A549 (cell line): ENCODE data around the gene CD84. TPM values are rescaled to one million over a fixed set of nuclear protein-coding genes. Genes with fewer than 3 reads are reported as not detected.

Experiments
- ATAC-seq, 2 experiments: fragments of 200-7000 bp in 1 of 2; fragments of >200 bp in 1 of 2; cut with Nextera tagmentation in 1 of 2; cut with Tn5 transposase in 1 of 2; 3 replicates each; pipeline versions ENCODE4 v1.8.0 to v1.9.1; 2018 to 2020; ENCODE audit warnings: mild to moderate bottlenecking in 1 of 2, moderate library complexity in 1 of 2
- CTCF ChIA-PET: fragments of 300-600 bp; sonication (Branson Sonifier 250); formaldehyde crosslinking; extraction: SDS; loops from one replicate; lab custom pipeline; 2021; ENCODE audit warnings: antibody characterized with exemption, inconsistent platforms; lab: Yijun Ruan, JAX
- POLR2A ChIA-PET: fragments of 350-600 bp; formaldehyde crosslinking; extraction: SDS; loops from one replicate; lab custom pipeline; 2021; ENCODE audit warnings: antibody characterized with exemption, inconsistent platforms; lab: Yijun Ruan, JAX
- DNase-seq, 2 experiments: peaks; one replicate each; pipeline versions ENCODE4 v3.0.0 to v3.0.0-alpha.2; 2011 to 2016; ENCODE audit warnings: low read depth in 1 of 2, low spot score in 1 of 2
- FAIRE-seq: peaks from 2 replicates; lab custom pipeline; 2011; peaks lifted over from hg19 to GRCh38; lab: Jason Lieb, UNC
- H3K27ac ChIP-seq, 2 experiments: fragments of >200 bp; sonication (Bioruptor Twin); formaldehyde crosslinking; 3 replicates each; pipeline ENCODE4 v1.5.1; 2016 to 2017
- H3K4me1 ChIP-seq: fragments of >200 bp; sonication (Bioruptor Twin); formaldehyde crosslinking; 3 replicates; pipeline ENCODE4 v1.6.1; 2016
- H3K4me2 ChIP-seq: fragments of >200 bp; sonication (Bioruptor Twin); formaldehyde crosslinking; 3 replicates; pipeline ENCODE4 v1.6.1; 2016
- H3K4me3 ChIP-seq: fragments of >200 bp; sonication (Bioruptor Twin); formaldehyde crosslinking; 3 replicates; pipeline ENCODE4 v1.5.1; 2016
- H3K9me3 ChIP-seq: fragments of >200 bp; sonication (Bioruptor Twin); formaldehyde crosslinking; 3 replicates; pipeline ENCODE4 v1.6.1; 2016
- CBX2 ChIP-seq: fragments of 200-600 bp; sonication (generic); IDR thresholded peaks from 2 replicates; pipeline ENCODE4 v1.6.1; 2016; ENCODE audit warnings: low read depth, mild to moderate bottlenecking, borderline replicate concordance
- CBX8 ChIP-seq: fragments of 200-600 bp; sonication (generic); IDR thresholded peaks from 2 replicates; pipeline ENCODE4 v1.6.1; 2016
- FOXS1 ChIP-seq: fragments of 250-450 bp; sonication (Bioruptor Pico); IDR thresholded peaks from 2 replicates; pipeline ENCODE4 v1.5.0; 2020; ENCODE audit warnings: mild to moderate bottlenecking, moderate library complexity
- GATA3 ChIP-seq: IDR thresholded peaks from 2 replicates; pipeline ENCODE4 v1.6.1; 2012; ENCODE audit warnings: borderline replicate concordance
- HEYL ChIP-seq: fragments of 250-450 bp; sonication (Bioruptor Pico); IDR thresholded peaks from 2 replicates; pipeline ENCODE4 v1.8.0; 2021; ENCODE audit warnings: mild to moderate bottlenecking, moderate library complexity
- HOXB5 ChIP-seq: fragments of 250-450 bp; sonication (Bioruptor Pico); IDR thresholded peaks from 2 replicates; pipeline ENCODE4 v1.5.0; 2020; ENCODE audit warnings: mild to moderate bottlenecking, moderate library complexity
- JUN ChIP-seq, 2 experiments: fragments of >200 bp; sonication (Bioruptor Twin); formaldehyde crosslinking; IDR thresholded peaks; 2 replicates in 1 of 2; 3 replicates in 1 of 2; pipeline ENCODE4 v1.6.1; 2016 to 2017
- KDM5A ChIP-seq: fragments of 200-600 bp; sonication (generic); IDR thresholded peaks from 2 replicates; pipeline ENCODE4 v1.6.1; 2016; ENCODE audit warnings: antibody characterized with exemption, mild to moderate bottlenecking
- MAZ ChIP-seq: fragments of 150-350 bp; IDR thresholded peaks from 2 replicates; pipeline ENCODE4 v1.6.1; 2014; ENCODE audit warnings: antibody characterized with exemption, low read depth, low read length, borderline replicate concordance
- MYC ChIP-seq: IDR thresholded peaks from 2 replicates; pipeline ENCODE4 v1.6.1; 2012; ENCODE audit warnings: mild to moderate bottlenecking, inconsistent platforms, low read length, improper control_type of control experiment, borderline replicate concordance
- NFE2L2 ChIP-seq: fragments of 150-350 bp; conservative IDR thresholded peaks from 2 replicates; pipeline ENCODE4 v1.6.1; 2014; ENCODE audit warnings: low read length
- PHF8 ChIP-seq: fragments of 200-600 bp; sonication (generic); IDR thresholded peaks from 2 replicates; pipeline ENCODE4 v1.6.1; 2016; ENCODE audit warnings: low read depth, mild to moderate bottlenecking, antibody characterized with exemption, moderate library complexity, borderline replicate concordance
- POLR2A ChIP-seq: IDR thresholded peaks from 2 replicates; pipeline ENCODE4 v1.6.1; 2012; ENCODE audit warnings: mild to moderate bottlenecking, low read length
- RNF2 ChIP-seq: fragments of 200-600 bp; sonication (generic); IDR thresholded peaks from 2 replicates; pipeline ENCODE4 v1.6.1; 2016; ENCODE audit warnings: low read depth, mild to moderate bottlenecking, antibody characterized with exemption, moderate library complexity, borderline replicate concordance
- SMC3 ChIP-seq: fragments of >200 bp; sonication (Bioruptor Twin); formaldehyde crosslinking; IDR thresholded peaks from 3 replicates; pipeline ENCODE4 v1.6.1; 2018; ENCODE audit warnings: inconsistent platforms
- TP53 ChIP-seq: fragments of 250-450 bp; sonication (Bioruptor Pico); IDR thresholded peaks from 2 replicates; pipeline ENCODE4 v1.5.0; 2021; ENCODE audit warnings: mild to moderate bottlenecking, moderate library complexity
- ZFP36 ChIP-seq: fragments of 450-650 bp; IDR thresholded peaks from 2 replicates; pipeline ENCODE4 v1.6.1; 2014; ENCODE audit warnings: borderline replicate concordance; ENCODE audit not compliant: partially characterized antibody
- WGBS: methylation state at CpG from one replicate; pipeline ENCODE4 v1.1.6; 2017; ENCODE audit errors: missing lambda C conversion rate; 5-methylcytosine and 5-hydroxymethylcytosine counted together
- polyA plus RNA-seq, 4 experiments: library from polyadenylated mRNA; depleted of rRNA in 3 of 4; stranded (reverse); fragments of >200 nt; fragmentation: RNase III in 1 of 4; extraction: RNeasy Plus Mini Kit Qiagen cat#74134 plus additional on column Dnase treatment in 1 of 4; gene quantifications; 2 replicates in 3 of 4; 3 replicates in 1 of 4; pipeline ENCODE4 v1.2.3, GENCODE V29; 2011 to 2017
- TF ChIP-seq, protein P1 (sequence below): fragments of >200 bp; sonication (Bioruptor Twin); formaldehyde crosslinking; IDR thresholded peaks from 3 replicates; pipeline ENCODE4 v1.6.1; 2016
- TF ChIP-seq, protein P2 (sequence below): fragments of 450-650 bp; IDR thresholded peaks from 2 replicates; pipeline ENCODE4 v1.6.1; 2014; ENCODE audit warnings: antibody characterized with exemption
- TF ChIP-seq, protein P3 (sequence below): fragments of >200 bp; sonication (Bioruptor Twin); formaldehyde crosslinking; IDR thresholded peaks from 3 replicates; pipeline ENCODE4 v1.5.1; 2016
- TF ChIP-seq, protein P4 (sequence below): IDR thresholded peaks from 2 replicates; pipeline ENCODE4 v1.6.1; 2012; ENCODE audit warnings: low read depth, borderline replicate concordance
- TF ChIP-seq, protein P5 (sequence below): fragments of 150-350 bp; IDR thresholded peaks from 2 replicates; pipeline ENCODE4 v1.6.1; 2014; ENCODE audit warnings: low read depth, mild to moderate bottlenecking, low read length
- TF ChIP-seq, protein P6 (sequence below): fragments of 250-450 bp; sonication (Bioruptor Pico); IDR thresholded peaks from 2 replicates; pipeline ENCODE4 v1.5.0; 2020; ENCODE audit warnings: low read depth, mild to moderate bottlenecking, moderate library complexity

CD84 gene
- polyA plus RNA-seq, 2 of the 4 experiments (the other 2 are of a cell fraction): not detected

DNA sequence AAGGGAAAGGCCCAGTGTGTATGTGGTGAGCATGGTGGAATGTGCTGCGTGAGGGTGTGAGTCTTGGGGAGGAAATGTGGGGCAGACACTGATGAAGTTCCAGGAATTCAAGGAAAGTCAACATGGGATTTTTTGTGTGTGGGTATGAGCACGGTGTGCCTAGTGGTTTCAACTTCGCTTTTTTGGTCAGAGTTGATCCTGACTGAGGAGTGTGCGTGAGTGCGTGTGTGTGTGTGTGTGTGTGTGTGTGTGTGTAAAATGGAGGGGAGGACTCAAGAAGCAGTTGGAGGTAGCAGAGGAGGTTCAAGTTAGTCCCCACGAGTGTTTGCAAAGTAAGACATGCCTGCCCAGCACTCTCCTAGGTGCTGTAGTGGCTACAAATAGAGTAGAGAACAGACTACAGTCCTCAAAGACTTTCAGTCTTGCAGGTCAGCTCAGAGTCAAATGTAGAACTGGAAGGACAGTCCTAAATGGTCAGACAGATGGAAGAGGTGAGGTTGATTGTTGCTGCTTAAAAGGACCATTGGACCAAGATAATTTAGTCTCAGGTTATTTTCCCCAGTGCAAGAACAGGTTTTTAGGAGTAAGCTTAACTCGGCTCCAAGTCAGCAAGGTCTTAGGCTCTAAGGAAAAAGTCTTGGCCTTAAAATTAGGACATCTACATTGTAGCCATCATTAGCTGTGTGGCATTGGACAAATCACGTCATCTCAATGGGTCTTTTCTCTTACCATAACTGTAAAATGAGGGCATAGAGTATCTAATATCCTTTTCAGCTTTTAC is 42.5 kb upstream of the CD84 start:
- ChIA-PET POLR2A (no interaction called here), CTCF (interaction anchor here (1.5 kb wide), 1 partner anchor 15 kb away, joined by 5 read pairs; no protein-coding TSS in a partner anchor)
- FAIRE-seq (no peak), DNase-seq (no peak), ATAC-seq (no peak)
- no peak for TF ChIP-seq HEYL (CRISPR knock-in tag)
- TF ChIP-seq NFE2L2: no peak
- no peak for TF ChIP-seq MYC
- no peak for TF ChIP-seq FOXS1 (CRISPR knock-in tag)
- no peak for TF ChIP-seq PHF8
- TF ChIP-seq HOXB5: no peak
- TF ChIP-seq RNF2: no peak
- TF ChIP-seq JUN (IDR thresholded peaks at IDR 0.05): no peak
- no peak for TF ChIP-seq SMC3
- no peak for TF ChIP-seq GATA3
- TF ChIP-seq, protein P1, sequence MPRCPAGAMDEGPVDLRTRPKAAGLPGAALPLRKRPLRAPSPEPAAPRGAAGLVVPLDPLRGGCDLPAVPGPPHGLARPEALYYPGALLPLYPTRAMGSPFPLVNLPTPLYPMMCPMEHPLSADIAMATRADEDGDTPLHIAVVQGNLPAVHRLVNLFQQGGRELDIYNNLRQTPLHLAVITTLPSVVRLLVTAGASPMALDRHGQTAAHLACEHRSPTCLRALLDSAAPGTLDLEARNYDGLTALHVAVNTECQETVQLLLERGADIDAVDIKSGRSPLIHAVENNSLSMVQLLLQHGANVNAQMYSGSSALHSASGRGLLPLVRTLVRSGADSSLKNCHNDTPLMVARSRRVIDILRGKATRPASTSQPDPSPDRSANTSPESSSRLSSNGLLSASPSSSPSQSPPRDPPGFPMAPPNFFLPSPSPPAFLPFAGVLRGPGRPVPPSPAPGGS: no peak
- TF ChIP-seq ZFP36: no peak
- TF ChIP-seq, protein P2, sequence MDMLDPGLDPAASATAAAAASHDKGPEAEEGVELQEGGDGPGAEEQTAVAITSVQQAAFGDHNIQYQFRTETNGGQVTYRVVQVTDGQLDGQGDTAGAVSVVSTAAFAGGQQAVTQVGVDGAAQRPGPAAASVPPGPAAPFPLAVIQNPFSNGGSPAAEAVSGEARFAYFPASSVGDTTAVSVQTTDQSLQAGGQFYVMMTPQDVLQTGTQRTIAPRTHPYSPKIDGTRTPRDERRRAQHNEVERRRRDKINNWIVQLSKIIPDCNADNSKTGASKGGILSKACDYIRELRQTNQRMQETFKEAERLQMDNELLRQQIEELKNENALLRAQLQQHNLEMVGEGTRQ: no peak
- TF ChIP-seq, protein P3, sequence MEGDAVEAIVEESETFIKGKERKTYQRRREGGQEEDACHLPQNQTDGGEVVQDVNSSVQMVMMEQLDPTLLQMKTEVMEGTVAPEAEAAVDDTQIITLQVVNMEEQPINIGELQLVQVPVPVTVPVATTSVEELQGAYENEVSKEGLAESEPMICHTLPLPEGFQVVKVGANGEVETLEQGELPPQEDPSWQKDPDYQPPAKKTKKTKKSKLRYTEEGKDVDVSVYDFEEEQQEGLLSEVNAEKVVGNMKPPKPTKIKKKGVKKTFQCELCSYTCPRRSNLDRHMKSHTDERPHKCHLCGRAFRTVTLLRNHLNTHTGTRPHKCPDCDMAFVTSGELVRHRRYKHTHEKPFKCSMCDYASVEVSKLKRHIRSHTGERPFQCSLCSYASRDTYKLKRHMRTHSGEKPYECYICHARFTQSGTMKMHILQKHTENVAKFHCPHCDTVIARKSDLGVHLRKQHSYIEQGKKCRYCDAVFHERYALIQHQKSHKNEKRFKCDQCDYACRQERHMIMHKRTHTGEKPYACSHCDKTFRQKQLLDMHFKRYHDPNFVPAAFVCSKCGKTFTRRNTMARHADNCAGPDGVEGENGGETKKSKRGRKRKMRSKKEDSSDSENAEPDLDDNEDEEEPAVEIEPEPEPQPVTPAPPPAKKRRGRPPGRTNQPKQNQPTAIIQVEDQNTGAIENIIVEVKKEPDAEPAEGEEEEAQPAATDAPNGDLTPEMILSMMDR: no peak
- no peak for TF ChIP-seq CBX2
- TF ChIP-seq, protein P4, sequence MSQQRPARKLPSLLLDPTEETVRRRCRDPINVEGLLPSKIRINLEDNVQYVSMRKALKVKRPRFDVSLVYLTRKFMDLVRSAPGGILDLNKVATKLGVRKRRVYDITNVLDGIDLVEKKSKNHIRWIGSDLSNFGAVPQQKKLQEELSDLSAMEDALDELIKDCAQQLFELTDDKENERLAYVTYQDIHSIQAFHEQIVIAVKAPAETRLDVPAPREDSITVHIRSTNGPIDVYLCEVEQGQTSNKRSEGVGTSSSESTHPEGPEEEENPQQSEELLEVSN: no peak
- no peak for TF ChIP-seq CBX8
- TF ChIP-seq, protein P5, sequence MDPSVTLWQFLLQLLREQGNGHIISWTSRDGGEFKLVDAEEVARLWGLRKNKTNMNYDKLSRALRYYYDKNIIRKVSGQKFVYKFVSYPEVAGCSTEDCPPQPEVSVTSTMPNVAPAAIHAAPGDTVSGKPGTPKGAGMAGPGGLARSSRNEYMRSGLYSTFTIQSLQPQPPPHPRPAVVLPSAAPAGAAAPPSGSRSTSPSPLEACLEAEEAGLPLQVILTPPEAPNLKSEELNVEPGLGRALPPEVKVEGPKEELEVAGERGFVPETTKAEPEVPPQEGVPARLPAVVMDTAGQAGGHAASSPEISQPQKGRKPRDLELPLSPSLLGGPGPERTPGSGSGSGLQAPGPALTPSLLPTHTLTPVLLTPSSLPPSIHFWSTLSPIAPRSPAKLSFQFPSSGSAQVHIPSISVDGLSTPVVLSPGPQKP: no peak
- WGBS: 40% methylated on average over 8 of the region's 8 CpGs
- Histone ChIP-seq H3K4me3 (no peak overlapping the region), H3K9me3 (no peaks in the 10 kb centered on the region; the same call in 2 of the 3 replicates), H3K4me1 (no peaks in the 10 kb centered on the region), H3K27ac (no peak overlapping the region), H3K4me2 (no peak overlapping the region)

DNA sequence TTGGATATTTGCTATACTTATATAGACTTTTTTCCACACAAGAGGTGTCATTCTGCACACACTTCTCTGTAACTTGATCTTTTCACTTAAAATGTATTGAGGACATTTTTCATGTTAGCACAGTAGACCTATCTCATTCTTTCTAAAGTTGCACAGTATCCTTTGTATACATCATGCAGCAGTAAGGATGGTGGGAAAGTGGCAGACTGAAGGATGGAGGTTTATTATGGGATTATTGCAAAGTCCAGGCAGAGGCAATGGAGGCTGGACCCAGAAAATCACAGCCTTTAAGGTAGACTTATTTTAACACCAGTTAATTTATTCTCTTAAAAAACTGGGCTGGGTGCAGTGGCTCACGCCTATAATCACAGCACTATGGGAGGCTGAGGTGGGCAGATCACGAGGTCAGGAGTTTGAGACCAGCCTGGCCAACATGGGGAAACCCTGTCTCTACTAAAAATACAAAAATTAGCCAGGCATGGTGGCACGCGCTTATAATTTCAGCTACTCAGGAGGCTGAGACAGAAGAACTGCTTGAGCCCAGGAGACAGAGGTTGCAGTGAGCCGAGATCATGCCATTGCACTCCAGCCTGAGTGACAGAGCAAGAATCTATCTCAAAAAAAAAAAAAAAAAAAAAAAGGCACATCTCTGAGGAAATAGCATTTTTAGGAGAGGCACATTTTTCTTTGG is 41.8 kb upstream of the CD84 start:
- no peak for ATAC-seq
- no peaks in the 10 kb centered on the region; the same call in 2 of the 3 replicates for H3K9me3 ChIP-seq
- FAIRE-seq: no peak
- H3K4me3 ChIP-seq: no peak overlapping the region
- DNase-seq: no peak
- no peaks in the 10 kb centered on the region for H3K4me1 ChIP-seq
- TF ChIP-seq TP53 (no peak), MAZ (no peak), MYC (no peak), POLR2A (no peak), NFE2L2 (no peak), GATA3 (no peak), KDM5A (no peak)
- TF ChIP-seq, protein P6, sequence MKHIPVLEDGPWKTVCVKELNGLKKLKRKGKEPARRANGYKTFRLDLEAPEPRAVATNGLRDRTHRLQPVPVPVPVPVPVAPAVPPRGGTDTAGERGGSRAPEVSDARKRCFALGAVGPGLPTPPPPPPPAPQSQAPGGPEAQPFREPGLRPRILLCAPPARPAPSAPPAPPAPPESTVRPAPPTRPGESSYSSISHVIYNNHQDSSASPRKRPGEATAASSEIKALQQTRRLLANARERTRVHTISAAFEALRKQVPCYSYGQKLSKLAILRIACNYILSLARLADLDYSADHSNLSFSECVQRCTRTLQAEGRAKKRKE: no peak
- H3K4me2 ChIP-seq: no peak overlapping the region
- H3K27ac ChIP-seq: no peak overlapping the region
- WGBS: 44% methylated on average over 5 of the region's 5 CpGs
- ChIA-PET POLR2A (no interaction called here), CTCF (no interaction called here)
